Mesenteric fat pad (tissue), 1 donor: ENCODE results near the gene TTYH1. TPM values are rescaled to one million over a fixed set of nuclear protein-coding genes. Genes with fewer than 3 reads are reported as not detected.

Experiments
- DNase-seq: peaks from one replicate; pipeline ENCODE4 v3.0.0-alpha.2; 2020; ENCODE audit warnings: low spot score
- total RNA-seq: library from RNA; stranded (reverse); fragmentation: NEBNext Ultra II Directional; extraction: Animal tissue kit (Norgen Biotek cat#: 25700); gene quantifications from one replicate; pipeline ENCODE4 v1.2.1, GENCODE V29; 2021
- donor health status: DM: yes; HTN: yes; CAD: no.

Gene TTYH1
- total RNA-seq, 1 donor from 2014 or later, result not detected

DNA sequence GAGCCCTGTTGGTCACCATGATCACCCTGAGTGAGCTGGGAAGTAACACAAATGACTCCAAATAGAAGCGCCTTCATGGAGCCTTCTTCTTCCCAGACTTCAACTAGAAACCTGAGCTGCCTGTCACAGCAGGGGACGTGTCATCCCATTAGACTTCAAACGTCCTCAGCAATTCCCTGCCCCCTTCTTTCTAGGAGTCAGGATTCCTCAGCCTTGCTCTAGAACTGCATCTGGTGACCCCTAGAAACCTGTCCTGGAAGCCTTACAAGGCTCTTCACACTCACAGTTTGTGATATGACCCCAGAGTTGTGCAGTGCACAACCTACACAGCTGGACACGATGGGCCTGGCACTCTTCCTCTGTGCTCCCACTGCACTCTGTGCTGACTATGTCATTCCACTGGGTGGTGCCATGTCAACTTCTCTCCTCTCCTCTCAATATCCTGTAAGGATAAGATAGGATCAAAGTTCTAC lies 23.6 kb upstream of the TTYH1 start:
- DNase-seq, result no peak

DNA sequence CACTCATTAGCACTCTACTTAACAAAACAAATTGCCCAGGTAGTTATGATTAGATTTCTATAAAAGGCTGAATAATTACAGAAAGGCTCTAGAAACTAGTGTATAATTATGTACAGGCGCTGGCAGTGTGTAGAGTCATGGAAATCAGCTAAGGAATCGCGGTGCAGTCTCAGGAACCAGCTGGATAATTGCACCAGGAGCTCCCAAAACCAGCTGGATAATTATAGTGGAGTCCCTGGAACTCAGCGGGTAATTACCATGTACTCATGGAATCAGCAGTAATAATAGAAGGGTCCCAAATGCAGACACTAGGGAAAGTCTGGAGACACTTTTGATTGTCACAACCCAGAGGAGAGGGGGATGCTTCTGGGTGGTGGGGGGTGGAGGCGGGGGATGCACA lies 23.2 kb upstream of the TTYH1 start:
- DNase-seq, result no peak

DNA sequence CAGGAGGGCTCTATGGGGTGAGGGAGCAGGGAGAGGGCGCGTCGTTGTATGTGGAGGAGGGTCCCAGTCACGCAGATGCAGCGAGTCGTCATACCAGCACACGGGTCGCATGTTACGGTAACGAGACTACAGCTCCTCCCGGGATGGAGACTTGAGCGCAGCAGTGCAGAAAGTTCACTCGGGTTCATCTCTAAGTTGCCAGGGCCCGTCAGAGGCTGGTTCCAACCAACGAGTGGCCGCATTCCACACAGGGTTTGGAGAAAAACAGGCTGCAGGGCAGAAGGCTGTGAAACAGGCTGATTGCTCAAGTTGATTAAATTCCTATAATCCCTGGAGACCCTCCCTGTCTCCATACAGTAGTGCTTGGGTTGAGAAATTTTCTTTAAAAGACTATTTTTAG lies 21.9 kb upstream of the TTYH1 start:
- no peak for DNase-seq

DNA sequence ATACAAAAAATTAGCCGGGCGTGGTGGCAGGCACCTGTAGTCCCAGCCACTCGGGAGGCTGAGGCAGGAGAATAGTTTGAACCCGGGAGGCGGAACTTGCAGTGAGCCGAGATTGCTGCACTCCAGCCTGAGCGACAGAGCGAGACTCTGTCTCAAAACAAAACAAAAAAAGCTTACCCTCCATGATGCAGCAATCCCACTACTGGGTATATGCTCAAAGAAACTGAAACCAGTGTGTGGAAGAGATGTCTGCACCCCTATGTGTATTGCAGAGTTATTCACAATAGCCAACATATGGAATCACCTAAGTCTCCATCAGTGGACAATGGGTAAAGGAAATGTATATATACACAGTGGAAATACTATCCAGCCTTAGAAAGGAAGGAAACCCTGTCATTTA lies 19.6 kb upstream of the TTYH1 start:
- DNase-seq, result no peak

DNA sequence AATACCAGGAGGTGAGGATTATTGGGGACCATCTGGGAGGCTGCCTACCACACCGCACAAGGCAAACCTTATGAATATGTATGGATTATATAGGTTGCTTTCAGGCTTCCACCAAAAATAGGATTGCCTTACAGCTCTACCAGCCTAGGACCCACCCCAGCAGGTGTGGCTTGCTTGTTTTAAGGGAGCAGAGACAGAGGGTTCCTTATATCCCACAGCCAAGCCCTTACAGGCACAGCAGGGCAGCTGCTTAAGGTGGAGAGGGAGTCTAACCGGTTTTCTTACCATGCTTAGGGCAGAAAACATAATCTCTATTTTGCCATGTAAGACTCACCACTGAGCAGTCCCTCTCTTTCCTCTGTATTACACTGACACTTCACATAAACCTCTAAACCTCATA lies 16.1 kb upstream of the TTYH1 start:
- no peak for DNase-seq

DNA sequence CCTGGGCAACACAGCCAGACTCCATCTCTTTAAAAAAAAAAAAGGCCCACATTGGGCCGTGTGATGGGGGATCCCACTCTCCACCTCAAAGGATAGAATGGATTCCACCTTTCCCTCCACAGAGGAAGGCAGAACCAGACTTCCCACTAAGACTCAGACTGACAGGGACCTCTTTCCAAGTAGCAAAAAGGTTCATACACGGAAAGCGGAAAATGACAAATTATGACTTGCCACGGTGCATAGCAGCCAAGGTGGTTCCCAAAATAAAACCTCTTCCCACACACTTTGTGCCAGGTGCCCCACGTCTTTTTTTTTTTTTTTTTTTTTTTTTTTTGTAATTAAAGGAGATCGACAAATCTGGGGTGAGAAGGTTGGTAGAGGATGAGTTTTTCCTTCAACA lies 14.4 kb upstream of the TTYH1 start:
- no peak for DNase-seq

DNA sequence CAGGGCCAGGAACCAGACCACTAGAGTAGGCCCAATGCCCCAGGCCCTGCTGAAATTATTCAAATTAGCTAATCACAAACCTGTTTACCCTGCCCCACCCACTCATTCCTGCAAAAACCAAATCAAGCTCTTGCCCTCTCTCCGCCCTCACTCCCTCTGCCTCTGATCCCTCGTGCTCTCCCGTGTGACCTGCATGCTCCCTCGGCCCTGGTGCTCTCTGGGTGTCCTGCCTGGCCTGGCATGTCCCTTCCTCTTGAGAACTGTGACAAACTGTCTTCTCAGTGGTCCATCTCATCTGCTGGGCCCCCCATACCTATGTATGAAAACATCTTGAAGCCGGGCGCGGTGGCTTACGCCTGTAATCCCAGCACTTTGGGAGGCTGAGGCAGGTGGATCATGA lies 12.2 kb upstream of the TTYH1 start:
- DNase-seq, result no peak

DNA sequence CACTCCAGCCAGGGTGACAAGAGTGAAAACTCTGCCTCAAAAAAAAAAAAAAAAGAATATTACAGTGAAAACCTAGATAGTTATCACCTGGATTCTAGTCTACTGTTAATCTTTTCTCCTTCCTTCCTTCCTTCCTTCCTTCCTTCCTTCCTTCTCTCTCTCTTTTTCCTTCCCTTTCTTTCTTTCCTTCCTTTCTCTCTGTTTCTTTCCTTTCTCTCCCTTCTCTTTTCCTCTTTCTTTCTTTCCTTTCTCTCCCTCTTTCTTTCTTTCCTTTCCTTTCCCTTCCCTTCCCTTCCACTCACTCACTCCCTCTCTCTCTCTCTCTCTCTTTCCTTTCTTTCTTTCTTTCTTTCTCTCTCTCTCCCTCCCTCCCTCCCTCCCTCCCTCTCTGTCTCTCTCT lies 9.6 kb upstream of the TTYH1 start:
- DNase-seq, result no peak

DNA sequence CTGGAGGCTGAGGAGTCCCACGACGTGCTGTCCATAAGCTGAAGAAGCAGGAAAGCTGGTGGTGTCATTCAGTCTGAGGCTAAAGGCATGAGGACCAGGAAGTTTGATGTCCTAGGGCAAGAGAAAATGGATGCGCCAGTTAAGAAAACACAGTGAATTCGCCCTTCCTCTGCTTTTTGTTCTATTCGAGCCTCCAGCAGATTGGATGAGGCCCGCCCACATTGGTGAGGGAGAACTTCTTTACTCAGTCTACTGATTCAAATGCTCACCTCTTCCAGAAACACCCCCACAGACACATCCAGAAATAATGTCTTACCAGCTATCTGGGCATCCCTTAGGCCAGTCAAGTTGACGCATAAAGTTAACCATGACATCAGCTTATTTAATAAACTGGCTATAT lies 7.5 kb upstream of the TTYH1 start:
- DNase-seq, result no peak

DNA sequence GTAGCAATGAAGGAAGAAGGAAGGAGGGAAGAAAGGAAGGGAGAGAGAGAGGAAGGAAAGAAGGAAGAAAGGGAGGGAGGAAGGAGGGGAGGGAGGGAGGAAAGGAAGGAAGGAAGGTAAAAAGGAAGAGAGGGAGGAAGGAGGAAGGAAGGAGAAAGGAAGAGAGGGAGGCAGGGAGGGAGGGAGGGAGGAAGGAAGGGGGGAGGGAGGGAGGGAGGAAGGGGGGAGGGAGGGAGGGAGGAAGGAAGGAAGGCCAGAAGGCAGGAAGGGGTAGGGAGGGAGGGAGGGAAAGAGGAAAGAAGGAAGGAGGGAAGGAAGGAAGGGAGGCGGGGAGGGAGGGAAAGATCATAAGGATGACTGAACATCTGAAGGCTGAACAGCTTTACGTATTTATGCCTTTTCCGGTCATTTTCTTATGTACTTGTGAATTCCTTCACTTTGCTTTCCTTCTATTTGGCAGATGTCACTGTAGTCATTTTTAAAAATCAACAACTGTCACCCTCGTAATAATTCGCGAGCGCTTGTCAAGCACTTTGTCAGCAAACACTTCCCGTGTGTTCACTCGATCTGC lies 6.7 kb upstream of the TTYH1 start:
- no peak for DNase-seq

DNA sequence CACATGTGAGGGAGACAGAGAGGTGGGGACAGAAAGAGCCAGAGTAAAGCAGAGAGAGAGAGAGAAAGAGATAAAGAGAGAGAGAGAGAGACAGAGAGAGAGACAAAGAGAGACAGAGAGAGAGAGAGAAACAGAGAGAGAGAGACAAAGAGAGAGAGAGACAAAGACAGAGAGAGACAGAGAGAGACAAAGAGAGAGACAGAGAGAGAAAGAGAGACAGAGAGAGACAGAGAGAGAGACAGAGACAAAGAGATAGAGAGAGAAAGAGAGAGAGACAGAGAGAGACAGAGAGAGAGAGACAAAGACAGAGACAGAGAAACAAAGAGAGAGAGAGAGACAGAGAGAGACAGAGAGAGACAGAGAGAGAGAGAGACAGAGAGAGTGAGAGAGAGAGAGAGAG lies 4.2 kb upstream of the TTYH1 start:
- no peak for DNase-seq

DNA sequence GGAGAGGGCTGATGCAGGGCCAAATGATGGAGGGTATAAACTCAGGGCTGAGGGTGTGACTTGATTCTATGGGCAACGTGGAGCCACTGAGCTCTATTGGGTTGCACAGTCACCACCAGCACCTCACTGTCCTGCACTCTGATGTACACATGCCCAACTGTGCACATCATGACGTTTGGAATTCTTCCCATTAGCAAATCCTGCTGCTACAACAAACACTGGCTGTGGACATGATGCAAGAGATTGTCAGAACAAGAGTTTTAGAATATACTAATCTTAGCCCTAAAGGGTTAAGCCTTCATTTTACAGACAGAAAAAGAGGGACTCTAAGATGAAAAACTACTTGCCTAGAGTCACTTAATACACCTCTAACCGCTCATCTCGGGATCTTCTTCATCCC lies 2.4 kb upstream of the TTYH1 start:
- DNase-seq, result no peak

DNA sequence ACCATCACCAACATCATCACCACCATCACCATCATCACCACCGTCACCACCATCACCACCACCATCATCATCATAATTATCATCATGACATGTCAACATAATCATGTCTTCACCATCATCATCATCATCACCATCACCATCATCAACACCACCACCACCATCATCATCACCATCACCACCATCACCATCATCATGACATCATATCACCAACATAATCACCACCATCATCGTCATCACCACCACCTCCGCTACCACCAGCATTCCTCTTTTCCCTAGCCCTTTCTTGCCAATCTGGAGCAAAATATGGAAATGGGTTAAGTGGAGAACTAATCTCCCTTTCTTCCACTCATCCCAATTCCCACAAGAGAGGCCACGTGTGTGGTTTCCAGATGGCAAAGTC lies 1.1 kb upstream of the TTYH1 start:
- DNase-seq, result no peak

DNA sequence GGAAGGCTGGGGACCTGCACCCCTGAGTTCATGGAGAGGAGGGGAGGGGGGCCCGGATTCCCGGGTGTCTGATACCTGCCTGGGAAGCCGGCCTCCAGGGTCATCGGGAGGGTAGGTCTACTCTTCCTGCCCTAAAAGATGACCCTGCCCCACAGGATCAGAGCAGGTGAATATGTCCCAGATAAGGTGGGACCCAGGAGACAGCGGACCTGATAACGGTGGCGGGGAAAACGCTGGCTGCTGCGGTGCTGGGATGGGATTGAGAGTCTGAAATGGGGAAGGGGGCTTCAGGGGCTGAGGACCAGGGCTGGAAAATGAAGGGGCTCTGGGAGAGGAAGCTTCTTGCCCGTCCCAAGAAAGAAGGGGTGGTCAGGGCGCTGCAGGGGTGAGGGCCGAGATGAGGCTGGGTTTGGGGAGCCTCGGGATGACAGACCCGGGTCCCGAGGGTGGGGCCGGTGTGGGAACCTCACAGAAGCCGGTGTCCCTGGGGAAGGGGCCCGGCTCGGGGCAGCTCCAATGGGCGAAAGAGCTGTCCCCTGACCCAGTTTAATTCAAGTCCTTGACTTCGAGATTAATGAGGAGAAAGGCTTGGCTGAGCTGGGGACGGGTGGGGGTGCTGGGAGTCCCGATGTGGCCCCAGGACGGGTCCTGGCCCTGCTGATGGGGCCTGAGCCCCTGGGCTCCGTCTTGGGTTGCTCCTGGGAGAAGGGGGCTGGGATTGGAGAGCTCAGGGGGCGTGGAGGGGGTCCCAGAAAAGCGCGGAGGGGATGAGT lies 823 bp downstream of the TTYH1 start:
- DNase-seq, result no peak

DNA sequence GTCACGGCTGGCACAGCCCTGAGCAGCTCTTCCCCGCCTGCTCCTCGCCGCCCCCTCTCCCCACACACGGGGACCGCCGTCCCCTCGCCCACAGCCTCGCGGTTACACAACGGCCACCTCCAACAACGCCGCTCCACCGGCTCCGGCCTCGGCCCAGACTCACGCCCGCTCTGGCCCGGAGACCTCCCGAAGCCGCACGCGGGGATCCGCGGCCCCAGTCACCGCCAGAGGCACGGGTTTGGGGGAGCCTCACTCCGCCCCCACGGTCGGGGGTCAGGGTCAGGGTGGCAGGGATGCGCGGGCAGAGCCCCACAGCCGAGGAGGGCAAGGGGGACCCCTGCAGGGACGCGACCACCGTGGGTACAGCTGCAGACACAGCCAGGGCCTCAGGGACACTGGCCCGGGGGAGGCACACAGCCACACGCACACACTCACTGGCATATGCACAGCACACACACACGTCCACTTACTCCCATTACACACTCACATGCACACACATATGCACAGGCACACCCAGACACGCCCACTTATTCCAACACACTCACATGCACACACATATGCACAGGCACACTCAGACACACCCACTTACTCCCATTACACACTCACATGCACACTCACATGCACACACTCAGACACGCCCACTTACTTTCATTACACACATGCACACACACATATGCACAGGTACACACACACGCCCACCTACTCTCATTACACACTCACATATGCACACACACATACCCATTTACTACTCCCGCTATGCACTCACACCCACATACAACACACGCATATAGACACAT lies 1.6 kb downstream of the TTYH1 start:
- DNase-seq, result no peak

DNA sequence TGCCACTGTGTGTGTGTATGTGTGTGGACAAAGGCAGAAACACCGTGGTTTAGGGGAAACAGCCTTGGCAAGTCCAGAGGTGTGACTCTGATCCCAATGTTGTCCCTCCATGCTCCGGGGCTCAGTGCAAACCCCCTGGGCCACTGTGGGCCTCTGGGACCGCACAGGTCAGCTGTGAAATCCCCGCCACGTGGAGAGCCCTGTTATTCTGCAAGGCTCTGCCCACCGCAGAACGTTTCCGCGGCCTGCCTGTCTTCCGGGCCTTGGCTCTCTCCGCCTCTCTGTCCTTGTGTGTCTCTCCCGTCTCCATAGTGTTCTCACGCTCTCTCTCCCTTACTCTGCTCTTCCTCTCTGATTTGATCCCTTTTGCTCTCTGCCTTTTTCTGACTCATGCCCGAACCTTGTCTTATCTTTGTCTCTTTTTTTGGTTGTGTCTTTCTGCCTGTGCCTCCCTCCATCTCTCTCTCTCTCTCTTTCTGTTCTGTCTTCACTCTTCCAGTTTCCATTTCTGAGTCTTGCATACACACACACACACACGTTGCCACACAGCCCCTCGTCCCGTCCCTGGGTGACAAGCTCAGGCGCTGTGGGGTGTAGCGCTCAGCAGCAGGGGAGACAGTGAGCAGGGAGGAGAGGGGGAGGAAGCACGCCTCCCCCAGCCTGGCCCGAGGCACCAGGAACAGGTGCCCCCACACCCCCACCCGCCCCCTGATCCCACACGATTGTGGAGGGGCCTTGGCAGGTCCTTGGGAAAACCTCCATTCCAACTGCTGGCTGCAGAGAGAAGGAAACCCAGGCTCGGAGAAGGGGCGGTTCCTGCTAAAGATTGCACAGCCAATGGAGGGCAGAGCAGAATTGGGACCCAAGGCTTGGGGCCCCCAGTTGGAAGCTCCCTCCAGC lies 3.0 kb downstream of the TTYH1 start:
- no peak for DNase-seq

DNA sequence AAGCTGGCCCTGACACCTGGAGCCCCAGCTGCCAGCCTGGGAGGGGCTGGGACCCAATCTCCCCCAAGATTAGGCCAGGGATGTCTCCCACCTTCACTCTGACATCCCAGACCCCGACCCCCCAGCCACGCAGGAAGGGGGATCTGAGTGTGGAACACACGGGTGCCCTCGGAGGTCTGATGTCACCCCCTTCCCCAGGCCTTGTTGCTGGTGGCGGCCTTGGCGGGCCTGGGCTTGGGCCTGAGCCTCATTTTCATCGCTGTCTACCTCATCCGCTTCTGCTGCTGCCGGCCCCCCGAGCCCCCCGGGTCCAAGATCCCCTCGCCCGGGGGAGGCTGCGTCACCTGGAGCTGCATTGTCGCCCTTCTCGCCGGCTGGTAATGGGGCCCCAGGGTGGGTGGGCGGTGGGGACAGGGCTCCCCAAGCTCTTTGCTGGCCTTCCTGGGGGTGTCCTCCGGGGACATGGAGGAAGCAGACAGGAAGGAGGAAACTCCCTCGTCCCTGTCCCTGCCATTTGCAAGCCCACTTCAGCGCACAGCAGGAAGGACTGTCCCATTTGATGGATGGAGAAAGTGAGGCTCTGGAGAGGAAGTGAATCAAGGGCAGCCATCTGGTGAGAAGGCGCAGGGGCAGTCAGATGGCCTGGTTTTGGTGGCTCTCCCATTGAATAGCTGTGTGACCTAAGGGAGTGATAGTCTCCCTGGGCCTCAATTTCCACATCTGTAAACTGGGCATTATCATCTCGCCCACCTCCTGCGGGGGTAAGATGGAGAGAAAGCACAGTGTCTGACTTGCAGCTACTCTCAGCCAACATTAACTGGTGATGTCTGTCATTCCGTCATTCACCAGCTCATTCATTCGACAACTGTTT lies 3.9 kb downstream of the TTYH1 start:
- no peak for DNase-seq

DNA sequence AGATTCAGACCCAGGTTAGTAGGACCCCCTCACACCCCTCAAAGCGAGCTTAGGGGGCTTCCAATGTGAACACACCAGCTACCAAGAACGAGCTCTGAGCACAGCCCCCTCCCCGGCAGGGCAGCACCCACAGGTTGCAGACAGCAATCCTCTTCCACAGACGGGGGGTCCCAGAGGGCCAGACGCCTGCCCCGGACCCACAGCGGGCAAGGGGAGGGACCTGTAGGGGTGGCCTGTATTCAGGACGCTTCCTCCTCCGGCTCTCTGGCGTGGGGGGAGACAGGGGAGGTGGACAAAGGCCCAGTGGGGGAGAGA lies 4.8 kb downstream of the TTYH1 start:
- no peak for DNase-seq

DNA sequence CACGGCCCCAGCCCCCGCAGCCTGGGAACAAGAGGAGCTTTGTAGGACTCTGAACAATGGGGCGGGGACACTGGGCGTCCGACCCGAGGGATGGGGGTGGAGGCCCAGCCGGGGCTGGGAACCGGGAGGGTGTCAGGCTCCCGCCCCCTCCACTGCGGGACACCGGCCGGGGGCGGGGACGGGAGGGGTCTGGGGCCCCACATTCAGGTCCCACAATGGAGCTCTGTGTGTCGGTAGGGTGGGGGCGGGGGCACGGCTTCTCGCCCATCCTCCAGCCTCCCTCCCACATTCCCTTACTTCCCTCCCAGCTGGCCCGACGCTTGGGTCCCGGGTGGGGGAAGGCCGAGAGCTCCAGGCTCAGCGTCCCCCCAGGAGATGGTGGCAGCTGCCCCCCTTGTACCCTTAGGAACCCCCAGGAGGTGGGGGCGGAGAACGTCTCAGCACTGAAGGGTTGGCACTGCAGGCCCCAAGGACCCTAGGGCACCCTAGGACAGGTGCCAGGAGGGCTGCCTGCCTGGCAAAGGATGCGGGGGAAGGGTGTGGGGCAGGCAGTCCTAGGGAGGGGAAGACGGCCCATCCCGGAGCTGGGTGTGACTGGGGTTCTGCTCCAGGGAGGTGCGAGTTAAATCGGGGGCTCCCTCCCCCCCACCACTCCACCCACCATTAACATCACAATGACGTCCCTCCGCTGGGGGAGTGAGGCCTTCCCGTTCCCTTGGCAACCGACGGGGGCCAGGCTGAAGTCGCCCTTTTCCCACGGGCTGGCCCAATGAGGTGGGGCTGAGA lies 5.3 kb downstream of the TTYH1 start:
- no peak for DNase-seq

DNA sequence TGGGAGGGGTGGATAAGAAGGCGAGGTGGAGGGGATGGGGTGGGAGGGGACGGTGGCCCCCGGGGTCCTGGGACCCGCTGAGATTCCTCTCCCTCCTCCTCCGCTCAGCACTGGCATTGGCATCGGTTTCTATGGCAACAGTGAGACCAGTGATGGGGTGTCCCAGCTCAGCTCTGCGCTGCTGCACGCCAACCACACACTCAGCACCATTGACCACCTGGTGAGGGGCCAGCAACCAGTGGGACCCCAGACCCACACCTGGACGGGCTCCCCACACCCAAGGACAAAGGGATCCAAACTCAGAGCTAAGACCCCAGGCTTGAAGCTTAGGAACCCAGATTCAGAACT lies 5.9 kb downstream of the TTYH1 start:
- DNase-seq, result no peak
